Activated naive CD4-positive, alpha-beta T cell treated with anti-CD3 and anti-CD28 coated beads for 36 hours (primary cell): ENCODE results near the gene ARL15. TPM values are rescaled to one million over a fixed set of nuclear protein-coding genes. Genes with fewer than 3 reads are reported as not detected.

ENCODE experiments used
- CTCF ChIA-PET: fragments of 350-600 bp; sonication (Branson Sonifier 250); formaldehyde crosslinking; loops from one replicate; lab custom pipeline; 2021; ENCODE audit warnings: antibody characterized with exemption; lab: Charles Lee
- DNase-seq: peaks from one replicate; pipeline ENCODE4 v3.0.0-alpha.2; 2020
- H3K27ac Mint-ChIP-seq: one replicate; pipeline ENCODE4 v1.8.0; 2021; ENCODE audit warnings: mild to moderate bottlenecking, mixed read lengths
- H3K27me3 Mint-ChIP-seq: one replicate; pipeline ENCODE4 v1.8.0; 2021; ENCODE audit warnings: low read depth, mixed read lengths
- H3K36me3 Mint-ChIP-seq: one replicate; pipeline ENCODE4 v1.8.0; 2021; ENCODE audit warnings: low read depth, mixed read lengths
- H3K4me1 Mint-ChIP-seq: one replicate; pipeline ENCODE4 v1.8.0; 2021; ENCODE audit warnings: low read depth, mixed read lengths
- H3K4me3 Mint-ChIP-seq: one replicate; pipeline ENCODE4 v1.8.0; 2021; ENCODE audit warnings: mild to moderate bottlenecking, moderate library complexity, mixed read lengths
- H3K9me3 Mint-ChIP-seq: one replicate; pipeline ENCODE4 v1.8.0; 2021; ENCODE audit warnings: mixed read lengths
- intact Hi-C: fragments of 100-400 bp; cut with micrococcal nuclease; formaldehyde crosslinking; loops from one replicate; pipeline ENCODE4 v1.15.1; 2023
- total RNA-seq, 2 experiments: library from RNA; stranded (reverse); gene quantifications; one replicate each; pipeline ENCODE4 v1.2.3, GENCODE V29; 2021

Gene ARL15
- total RNA-seq, 2 experiments from 2014 or later: 6.7 to 7.0 TPM

DNA sequence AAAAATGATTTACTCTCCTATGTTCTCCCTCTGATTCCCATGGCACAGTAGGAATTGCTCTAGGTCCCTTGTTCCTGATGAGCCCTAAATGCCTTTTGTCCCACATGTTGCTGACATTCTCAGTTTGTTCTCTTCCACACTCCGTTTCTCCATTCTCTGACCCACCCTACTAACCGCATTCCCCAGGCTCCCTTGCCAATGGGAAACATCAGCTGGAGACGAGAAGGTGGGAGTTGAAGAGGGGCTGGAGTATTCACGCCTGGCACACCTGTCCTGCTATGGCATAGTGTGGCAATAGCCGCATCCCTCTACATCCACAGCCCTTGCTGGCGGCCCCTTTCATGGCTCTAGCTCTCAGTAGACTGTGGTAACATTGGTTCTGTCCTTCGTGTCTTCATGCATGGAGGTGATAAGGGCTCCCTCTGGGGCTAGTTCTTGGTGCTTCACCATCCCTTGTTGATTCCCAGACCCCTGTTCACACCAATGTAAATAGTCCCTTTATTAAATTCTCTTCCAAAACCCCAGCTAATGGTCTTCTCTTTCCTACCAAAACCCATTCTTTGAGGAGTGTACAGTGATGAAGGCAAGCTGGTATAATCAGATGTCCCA is 16.4 kb upstream of the ARL15 start:
- Mint-ChIP-seq H3K4me3 (no peak overlapping the region), H3K4me1 (peaks cover 2% of the 10 kb centered on the region), H3K9me3 (no peaks in the 10 kb centered on the region), H3K27me3 (peaks cover 11% of the 10 kb centered on the region), H3K36me3 (no peaks in the 10 kb centered on the region), H3K27ac (no peak overlapping the region)
- DNase-seq: no peak
- intact Hi-C loops: no loop called here
- CTCF ChIA-PET: interaction anchor here (1.1 kb wide), 1 partner anchor 83 kb away, joined by 3 read pairs; no protein-coding TSS in a partner anchor

- CTCF ChIA-PET: no interaction called here
- Mint-ChIP-seq H3K4me3 (no peak overlapping the region), H3K27me3 (peaks cover 11% of the 10 kb centered on the region), H3K9me3 (no peaks in the 10 kb centered on the region), H3K4me1 (peaks cover 2% of the 10 kb centered on the region), H3K27ac (no peak overlapping the region), H3K36me3 (no peaks in the 10 kb centered on the region)
- no peak for DNase-seq
- intact Hi-C loops: no loop called here
These were observed 15.4 kb upstream of the ARL15 start for GRCh38 chr5:54325610-54326311.

- no peaks in the 10 kb centered on the region for H3K9me3 Mint-ChIP-seq
- CTCF ChIA-PET: no interaction called here
- intact Hi-C loops: no loop called here
- DNase-seq: no peak
- H3K27ac Mint-ChIP-seq: no peak overlapping the region
- H3K27me3 Mint-ChIP-seq: peaks cover 11% of the 10 kb centered on the region
- H3K36me3 Mint-ChIP-seq: no peaks in the 10 kb centered on the region
- H3K4me1 Mint-ChIP-seq: peaks cover 2% of the 10 kb centered on the region
- H3K4me3 Mint-ChIP-seq: no peak overlapping the region
These were observed 14.9 kb upstream of the ARL15 start for GRCh38 chr5:54325272-54325609.

GRCh38 chr5:54324651-54325271 is 14.4 kb upstream of the ARL15 start:
- intact Hi-C loops: no loop called here
- Mint-ChIP-seq H3K9me3 (no peaks in the 10 kb centered on the region), H3K36me3 (no peaks in the 10 kb centered on the region), H3K4me3 (no peak overlapping the region), H3K27ac (no peak overlapping the region), H3K27me3 (peaks cover 11% of the 10 kb centered on the region), H3K4me1 (peaks cover 2% of the 10 kb centered on the region)
- CTCF ChIA-PET: no interaction called here
- no peak for DNase-seq

DNA sequence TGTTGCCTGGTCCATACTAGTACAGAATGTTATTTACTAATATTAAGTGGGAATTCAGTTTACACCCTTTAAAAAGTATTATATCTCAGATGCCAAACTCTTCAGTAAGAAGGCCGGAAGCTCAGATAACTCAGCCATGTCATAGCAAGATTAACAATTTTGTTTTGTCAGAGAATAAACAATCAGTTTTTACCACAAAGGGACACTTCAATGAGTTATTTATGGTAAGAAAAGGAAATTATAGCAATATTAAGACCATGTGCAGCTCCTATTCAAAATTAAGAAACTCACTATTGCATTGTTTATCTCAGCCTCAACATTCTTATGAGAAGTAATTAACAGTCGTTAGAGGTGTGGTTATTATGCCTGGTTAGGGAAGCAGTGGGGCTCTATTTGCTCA is 13.1 kb upstream of the ARL15 start:
- Mint-ChIP-seq H3K27me3 (peaks cover 14% of the 10 kb centered on the region), H3K27ac (no peak overlapping the region), H3K9me3 (no peaks in the 10 kb centered on the region), H3K36me3 (no peaks in the 10 kb centered on the region), H3K4me3 (no peak overlapping the region), H3K4me1 (peaks cover 2% of the 10 kb centered on the region)
- DNase-seq: no peak
- CTCF ChIA-PET: interaction anchor here (0.8 kb wide), 1 partner anchor 11 kb away, joined by 5 read pairs; no protein-coding TSS in a partner anchor
- intact Hi-C loops: no loop called here

GRCh38 chr5:54320256-54320655 is 9.9 kb upstream of the ARL15 start:
- no peaks in the 10 kb centered on the region for H3K36me3 Mint-ChIP-seq
- CTCF ChIA-PET: no interaction called here
- no peaks in the 10 kb centered on the region for H3K9me3 Mint-ChIP-seq
- no peak overlapping the region for H3K27ac Mint-ChIP-seq
- no peak overlapping the region for H3K4me3 Mint-ChIP-seq
- peaks cover 12% of the 10 kb centered on the region for H3K27me3 Mint-ChIP-seq
- H3K4me1 Mint-ChIP-seq: no peaks in the 10 kb centered on the region
- no peak for DNase-seq
- intact Hi-C loops: no loop called here

GRCh38 chr5:54317511-54318260 is 7.3 kb upstream of the ARL15 start:
- CTCF ChIA-PET: interaction anchor here (0.7 kb wide), 1 partner anchor 122 kb away, joined by 4 read pairs; no protein-coding TSS in a partner anchor

DNA sequence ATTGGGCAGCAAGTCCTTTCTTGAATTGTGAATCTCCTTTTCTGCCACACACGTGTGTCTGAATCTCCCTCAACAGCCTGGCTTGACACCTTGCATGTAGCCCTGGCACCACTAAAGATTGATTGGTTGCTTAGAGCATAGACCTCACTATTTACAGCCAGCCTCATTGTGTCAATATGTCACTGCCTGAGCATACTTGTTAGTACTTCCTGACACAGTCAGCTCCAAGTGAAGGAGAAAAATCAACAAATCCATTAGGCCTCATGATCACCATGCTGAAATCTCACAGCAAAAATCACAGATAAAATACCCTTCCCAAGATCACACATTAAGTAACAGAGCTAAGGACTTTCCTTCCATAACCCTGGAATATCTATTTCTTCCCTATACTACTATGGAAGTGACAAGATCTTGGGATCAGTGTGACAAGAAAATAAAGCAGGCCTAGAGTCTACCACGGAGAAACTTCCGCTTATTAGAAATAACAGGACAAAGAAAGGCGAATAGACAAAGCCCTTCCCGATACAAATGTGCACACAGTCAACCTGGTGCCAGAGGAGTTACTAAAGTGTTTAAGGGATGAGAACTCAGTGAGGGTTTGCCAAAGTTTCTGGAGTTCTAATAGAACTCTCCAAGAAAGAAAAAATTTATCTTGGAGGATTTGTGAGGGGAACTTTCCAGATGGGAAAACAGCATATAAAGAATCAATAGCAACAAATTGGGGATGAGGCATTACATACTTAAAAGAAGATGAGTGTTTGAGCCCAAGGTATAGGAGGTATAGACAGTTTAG is 5.6 kb upstream of the ARL15 start:
- Mint-ChIP-seq H3K27ac (no peak overlapping the region), H3K9me3 (no peaks in the 10 kb centered on the region), H3K4me1 (peaks cover 3% of the 10 kb centered on the region), H3K27me3 (peaks cover 6% of the 10 kb centered on the region), H3K4me3 (no peak overlapping the region), H3K36me3 (no peaks in the 10 kb centered on the region)
- CTCF ChIA-PET: interaction anchor here (0.8 to 1.0 kb wide), 2 partner anchors 72 to 103 kb away, joined by 3 read pairs; no protein-coding TSS in a partner anchor
- DNase-seq: no peak
- intact Hi-C loops: loop anchor here (10.0 kb wide), 2 partner anchors 429 to 989 kb away; partner anchors contain the start of genes DHX29 and MTREX

More at GRCh38 chr5:54317511-54318260, 7.3 kb upstream of the ARL15 start:
- H3K4me1 Mint-ChIP-seq: no peaks in the 10 kb centered on the region
- intact Hi-C loops: loop anchor here (10.0 kb wide), 2 partner anchors 427 to 987 kb away; partner anchors contain the start of genes DHX29 and MTREX
- H3K27ac Mint-ChIP-seq: no peak overlapping the region
- H3K9me3 Mint-ChIP-seq: no peaks in the 10 kb centered on the region
- DNase-seq: no peak
- no peaks in the 10 kb centered on the region for H3K36me3 Mint-ChIP-seq
- peaks cover 12% of the 10 kb centered on the region for H3K27me3 Mint-ChIP-seq
- H3K4me3 Mint-ChIP-seq: no peak overlapping the region

GRCh38 chr5:54313311-54314270 is 3.2 kb upstream of the ARL15 start:
- CTCF ChIA-PET: interaction anchor here (0.8 kb wide), 2 partner anchors 98 to 106 kb away, joined by 3 read pairs; no protein-coding TSS in a partner anchor
- Mint-ChIP-seq H3K4me1 (peaks cover 11% of the 10 kb centered on the region), H3K9me3 (no peaks in the 10 kb centered on the region), H3K36me3 (no peaks in the 10 kb centered on the region), H3K27me3 (peaks cover 3% of the 10 kb centered on the region), H3K4me3 (no peak overlapping the region), H3K27ac (no peak overlapping the region)
- DNase-seq: no peak
- intact Hi-C loops: loop anchor here (5.0 to 10.0 kb wide), 7 partner anchors 79 to 1511 kb away; partner anchors contain the start of genes DHX29 and MTREX

- Mint-ChIP-seq H3K27me3 (peaks cover 3% of the 10 kb centered on the region), H3K4me3 (no peak overlapping the region), H3K4me1 (peaks cover 15% of the 10 kb centered on the region), H3K27ac (no peak overlapping the region), H3K9me3 (no peaks in the 10 kb centered on the region), H3K36me3 (no peaks in the 10 kb centered on the region)
- CTCF ChIA-PET: interaction anchor here (0.8 to 2.8 kb wide), 4 partner anchors 10 to 177 kb away, joined by 3 to 12 read pairs (median 4); no protein-coding TSS in a partner anchor
- intact Hi-C loops: loop anchor here (5.0 to 10.0 kb wide), 7 partner anchors 80 to 1510 kb away; partner anchors contain the start of genes DHX29 and MTREX
- DNase-seq: no peak
These were observed 2.1 kb upstream of the ARL15 start for GRCh38 chr5:54312499-54312898.
